Activated effector memory CD4-positive, alpha-beta T cell treated with Interleukin-2 at 50 U/mL for 16 hours (primary cell): ENCODE measurements around the gene SLC36A3.
"Not testable (repeated sequence)": the region's sequence is repeated elsewhere in the genome, so short reads cannot be mapped to it uniquely, and the experiment has no call there.

ENCODE experiments used
- DNase-seq: peaks from one replicate; pipeline ENCODE4 v3.0.0-alpha.2; 2020

The SLC36A3 gene

GRCh38 chr5:151303666-151304065, at the start of gene SLC36A3:
TSS of gene SLC36A3 (minus strand) at chr5:151303766. CDS start at chr5:151303354, 412 bp downstream.
- no peak for DNase-seq

DNA sequence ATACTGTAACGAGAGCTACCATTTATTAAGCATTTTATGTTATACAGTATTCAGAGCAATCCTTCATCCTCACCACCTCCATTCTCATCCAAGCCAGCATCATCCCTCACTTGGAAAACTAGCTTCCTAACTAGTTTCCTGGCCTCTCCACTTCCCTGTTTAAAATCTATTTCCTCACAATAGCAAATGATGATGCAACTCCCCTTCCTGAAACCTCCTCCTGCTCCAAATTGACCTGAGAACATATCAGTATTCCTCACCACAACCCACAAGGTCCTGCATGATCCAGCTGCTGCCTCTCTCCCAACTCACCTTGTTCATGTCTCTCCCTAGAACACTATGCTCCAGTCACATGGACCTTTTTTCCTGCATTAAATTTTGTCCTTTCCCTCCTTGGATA, 48.1 kb upstream of the SLC36A3 start:
- no peak for DNase-seq

DNA sequence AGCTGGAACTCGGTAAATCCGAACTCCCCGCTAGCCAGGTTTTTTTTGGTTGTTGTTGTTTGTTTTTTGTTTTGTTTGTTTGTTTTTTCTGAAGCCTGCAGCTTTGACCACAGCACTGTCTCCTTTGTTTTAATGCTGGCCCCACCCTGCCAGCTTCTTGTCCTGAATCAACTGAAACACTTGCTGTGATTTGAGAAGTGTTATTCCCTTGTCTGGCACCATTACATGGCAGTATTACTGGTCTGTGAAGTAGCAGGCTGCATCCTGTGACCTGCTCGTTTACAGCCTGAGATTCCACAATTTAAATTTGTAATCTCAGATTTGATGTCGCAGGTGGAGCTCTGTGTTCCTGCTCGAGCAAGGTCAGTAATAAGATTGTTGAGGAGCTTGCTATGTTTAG, 45.2 kb upstream of the SLC36A3 start:
- DNase-seq = no peak

- DNase-seq = no peak
Measured at GRCh38 chr5:151347369-151347768, 43.8 kb upstream of the SLC36A3 start, which contains the start of gene SLC36A2. TSS of gene SLC36A2 (minus strand) at chr5:151347559. CDS start at chr5:151347460, 99 bp downstream.

DNA sequence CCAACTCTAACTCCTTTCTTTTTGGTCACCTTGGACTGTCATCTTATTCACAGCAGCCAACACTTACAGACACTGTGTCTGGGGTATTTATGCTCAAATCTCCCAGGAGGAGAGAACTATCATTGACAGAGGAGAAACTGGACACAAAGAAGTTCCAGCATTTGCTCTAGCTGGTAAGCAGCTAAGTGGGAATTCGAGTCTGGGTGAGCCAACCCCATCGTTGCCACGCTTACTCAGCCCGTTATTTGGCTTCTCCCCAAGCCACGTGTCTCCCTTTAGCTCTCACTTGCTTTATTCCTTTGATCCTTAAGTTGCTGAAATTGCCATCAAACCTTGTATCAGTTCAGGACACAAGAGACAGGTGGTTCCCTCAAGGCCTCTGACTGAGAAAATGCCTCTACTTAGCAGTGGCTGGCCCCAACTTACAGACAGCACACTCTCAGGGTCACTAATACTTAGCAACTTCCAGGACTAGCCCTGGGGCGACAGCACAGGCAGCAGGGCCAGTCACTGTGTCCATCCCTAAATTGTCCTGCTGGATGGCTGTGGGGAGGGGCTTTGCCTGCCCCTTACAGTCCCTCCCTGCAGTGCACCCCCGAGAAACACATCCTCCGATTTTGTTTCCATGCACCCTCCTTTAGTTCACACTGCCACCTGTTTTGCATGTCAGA, 42.4 kb upstream of the SLC36A3 start:
- DNase-seq = no peak

DNA sequence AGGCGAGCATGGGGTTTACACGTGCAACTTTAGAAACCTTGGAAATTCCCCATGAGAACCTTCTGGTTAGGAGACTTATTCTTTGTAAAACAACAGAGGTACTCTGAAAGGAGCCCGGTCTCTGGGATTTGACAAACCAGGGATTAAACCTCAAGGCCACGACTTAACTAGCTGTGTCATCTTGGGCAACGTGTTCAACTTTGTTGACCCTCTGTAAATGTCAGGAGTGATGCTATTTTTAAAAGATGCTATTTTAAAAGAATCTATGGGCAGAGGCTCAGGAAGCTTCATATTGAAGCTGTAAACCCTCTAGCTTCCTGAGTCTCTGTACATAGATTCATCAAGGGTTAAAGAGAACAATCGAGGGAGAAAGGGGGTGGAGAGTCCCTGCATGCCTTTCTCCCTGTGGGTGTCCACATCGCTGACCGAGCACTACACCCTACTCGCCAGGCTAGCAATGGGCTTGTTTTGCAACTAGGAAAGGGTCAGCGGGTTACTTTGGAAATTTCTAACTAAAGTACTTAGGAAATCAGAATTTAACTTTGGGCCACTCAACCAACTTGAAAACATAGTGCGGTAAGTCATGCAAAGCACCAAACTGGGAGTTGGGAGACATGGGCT, 41.7 kb upstream of the SLC36A3 start:
- no peak for DNase-seq

DNA sequence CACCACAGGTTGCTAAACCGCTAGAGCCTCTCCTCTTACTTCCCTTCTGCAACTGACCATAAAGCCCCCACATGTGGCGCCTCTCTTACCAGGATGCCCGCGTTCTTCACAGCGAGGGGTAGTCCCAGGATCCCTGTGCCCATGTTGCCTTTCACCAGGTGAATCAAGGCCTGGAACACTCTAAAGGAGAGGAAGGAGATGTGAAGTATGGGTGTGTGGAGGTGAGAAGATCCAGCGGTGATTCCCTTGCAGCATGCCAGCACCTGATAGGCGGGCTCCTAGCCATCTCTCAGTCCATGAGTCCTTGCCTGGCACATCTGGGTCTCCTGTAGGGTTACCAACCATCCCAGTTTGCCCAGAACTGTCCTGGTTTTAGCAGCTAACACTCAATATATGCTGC, 40.5 kb upstream of the SLC36A3 start:
- DNase-seq = no peak

- DNase-seq = no peak
Measured at GRCh38 chr5:151340004-151340403, 36.4 kb upstream of the SLC36A3 start.

- DNase-seq = no peak
Measured at GRCh38 chr5:151338734-151339133, 35.2 kb upstream of the SLC36A3 start.

DNA sequence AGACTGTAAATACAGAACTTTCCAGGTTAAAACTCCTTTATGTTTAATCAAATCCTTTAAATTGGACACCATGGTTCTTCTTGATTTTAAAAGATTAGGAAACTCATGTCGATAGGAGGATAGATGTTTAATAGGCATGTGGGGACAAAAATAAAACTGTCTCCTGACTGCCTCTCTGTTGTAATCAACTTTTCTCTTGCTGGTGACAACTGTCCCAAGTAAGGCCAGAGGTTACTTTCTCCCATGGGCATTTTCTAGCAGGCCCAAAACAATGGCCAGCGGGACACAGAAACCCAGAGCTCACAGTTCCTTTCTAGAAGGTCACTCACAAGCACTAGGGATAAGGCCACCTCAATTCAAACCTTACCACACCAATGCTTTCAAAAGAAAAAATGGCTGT, 29.3 kb upstream of the SLC36A3 start:
- DNase-seq = no peak

DNA sequence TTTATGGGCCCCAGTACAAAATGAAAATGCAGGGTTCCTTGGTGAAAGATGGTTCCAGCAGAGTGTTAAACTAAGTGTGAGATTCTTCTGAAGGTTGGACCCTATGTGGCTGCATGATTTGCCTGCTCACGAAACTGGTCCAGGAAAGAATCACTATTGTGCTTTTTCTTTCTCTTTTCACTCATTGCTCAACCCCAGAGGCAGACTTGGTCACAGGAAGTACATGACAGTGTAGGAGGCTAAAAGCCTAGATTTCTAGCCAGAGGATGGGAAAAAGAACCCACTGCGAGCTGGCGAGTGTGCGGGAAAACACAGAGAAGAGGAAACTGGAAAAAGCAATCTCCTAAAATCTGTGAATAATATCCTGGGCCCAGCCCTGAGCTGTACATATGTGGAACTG, 25.2 kb upstream of the SLC36A3 start:
- no peak for DNase-seq

DNA sequence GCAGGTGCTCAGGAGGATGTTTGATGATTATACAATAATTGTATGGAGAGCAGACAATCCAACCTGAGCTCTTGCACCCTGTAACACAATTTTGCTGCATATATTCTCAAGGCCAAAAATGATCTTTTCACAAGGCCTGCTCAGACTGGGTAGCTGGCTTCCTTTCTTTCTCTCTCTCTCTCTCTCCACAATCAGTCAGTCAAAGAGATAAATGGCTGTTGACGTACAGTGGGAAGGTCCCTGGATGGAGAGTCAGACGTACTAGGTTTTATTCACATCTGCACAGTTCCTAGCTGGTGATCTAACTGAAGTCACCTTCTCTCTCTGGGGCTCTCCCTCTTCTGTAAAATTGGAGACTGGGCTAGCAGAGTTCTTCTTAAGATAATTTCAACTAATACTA, 24.0 kb upstream of the SLC36A3 start:
- DNase-seq = no peak

DNA sequence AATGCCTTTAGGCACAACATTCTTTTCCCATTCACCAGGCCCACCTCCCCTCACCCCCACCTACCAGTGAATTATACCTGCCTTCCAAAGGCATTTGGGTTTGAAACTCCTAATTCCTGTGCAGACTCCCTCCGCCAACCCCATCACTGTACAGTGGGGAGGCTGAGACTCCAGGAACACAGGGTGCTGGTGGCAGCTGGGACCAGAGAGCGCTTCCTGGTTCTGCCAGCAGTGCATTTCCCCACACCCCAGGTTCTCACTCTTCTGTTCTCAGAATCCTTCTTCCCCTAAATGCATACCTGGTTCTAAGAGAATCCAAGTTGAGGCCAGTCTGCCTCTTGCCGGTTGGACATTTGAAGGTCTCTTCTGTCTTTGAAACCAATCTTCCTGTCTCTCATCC, 22.7 kb upstream of the SLC36A3 start:
- no peak for DNase-seq

DNA sequence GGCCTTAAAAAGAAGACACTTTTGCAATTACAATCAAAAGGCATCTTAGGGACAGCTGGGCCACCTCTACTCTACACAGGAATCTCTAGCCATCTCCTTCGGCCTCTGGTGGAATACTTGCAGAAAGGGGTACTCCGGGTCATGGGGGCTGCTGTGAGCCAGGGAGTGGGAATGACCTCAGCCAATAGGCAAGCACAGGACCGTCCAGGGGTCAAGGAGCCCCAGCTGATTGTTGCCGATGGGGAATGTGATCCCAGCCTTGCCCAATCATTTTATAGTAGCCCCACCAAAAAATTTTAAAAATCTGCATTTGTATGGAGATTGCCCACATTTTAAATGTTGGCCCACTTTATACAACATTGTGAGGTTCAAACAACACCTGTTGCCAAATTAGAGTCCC, 16.9 kb upstream of the SLC36A3 start:
- DNase-seq = no peak

GRCh38 chr5:151318850-151319732, 15.5 kb upstream of the SLC36A3 start:
- DNase-seq = no peak

GRCh38 chr5:151317871-151318270, 14.3 kb upstream of the SLC36A3 start:
- no peak for DNase-seq

DNA sequence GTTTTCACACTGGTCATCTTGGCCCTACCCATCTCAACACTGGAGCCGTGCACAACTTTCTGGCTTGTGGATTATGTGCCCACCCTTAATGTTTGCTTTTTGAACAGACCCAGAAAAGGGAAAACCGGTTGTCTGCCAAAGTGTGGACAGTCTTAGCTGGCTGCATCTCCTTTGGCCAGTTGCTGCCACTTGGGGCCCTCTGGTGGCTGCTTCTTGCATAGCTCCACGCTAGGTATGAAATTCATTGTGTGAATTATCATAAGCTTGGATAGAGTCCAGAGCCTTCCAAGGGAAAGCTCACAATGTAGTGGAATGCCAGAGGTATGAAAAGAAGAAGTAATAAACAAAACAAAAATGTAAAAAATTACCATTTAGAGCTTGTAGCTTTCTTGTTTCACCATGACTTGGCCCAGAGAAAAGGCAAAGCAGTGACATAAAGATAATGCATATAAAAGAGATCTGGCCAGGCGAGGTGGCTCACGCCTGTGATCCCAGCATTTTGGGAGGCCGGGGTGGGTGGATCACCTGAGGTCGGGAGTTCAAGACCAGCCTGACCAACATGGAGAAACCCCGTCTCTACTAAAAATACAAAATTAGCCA, 12.5 kb upstream of the SLC36A3 start:
- peak; percentile 29 for DNase-seq

DNA sequence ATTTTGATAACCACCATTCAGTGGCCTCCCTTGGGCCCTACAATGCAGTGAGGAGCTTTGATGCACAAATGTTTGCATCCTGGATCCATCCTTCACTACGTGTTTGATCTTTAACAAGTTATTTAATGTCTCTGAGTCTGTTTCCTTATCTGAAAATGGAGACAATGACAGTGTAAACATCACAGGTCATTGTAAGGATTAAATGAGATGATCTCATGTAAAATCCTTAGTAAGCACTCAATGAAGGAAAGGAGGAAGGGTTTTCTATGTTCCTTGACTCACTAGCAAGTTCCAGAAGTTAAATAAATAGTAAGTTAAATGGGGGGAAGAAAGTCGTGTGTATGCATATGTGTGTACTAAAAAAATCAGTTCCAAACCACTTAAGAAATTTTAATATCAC, 9.8 kb upstream of the SLC36A3 start:
- DNase-seq = no peak

- no peak for DNase-seq
Measured at GRCh38 chr5:151312756-151313324, 9.3 kb upstream of the SLC36A3 start.

GRCh38 chr5:151310932-151311331, 7.4 kb upstream of the SLC36A3 start:
- DNase-seq = no peak

DNA sequence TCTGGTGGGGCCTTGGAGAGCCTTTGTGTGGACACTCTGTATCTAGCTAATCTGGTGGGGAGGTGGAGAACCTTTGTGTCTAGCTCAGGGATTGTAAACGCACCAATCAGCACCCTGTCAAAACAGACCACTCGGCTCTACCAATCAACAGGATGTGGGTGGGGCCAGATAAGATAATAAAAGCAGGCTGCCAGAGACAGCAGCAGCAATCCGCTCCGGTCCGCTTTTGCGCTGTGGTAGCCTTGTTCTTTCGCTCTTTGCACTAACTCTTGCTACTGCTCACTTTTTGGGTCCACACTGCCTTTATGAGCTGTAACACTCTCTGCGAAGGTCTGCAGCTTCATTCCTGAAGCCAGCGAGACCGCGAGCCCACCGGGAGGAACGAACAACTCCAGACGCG, 6.3 kb upstream of the SLC36A3 start:
- DNase-seq = not testable (repeated sequence)

- DNase-seq = not testable (repeated sequence)
Measured at GRCh38 chr5:151309266-151309665, 5.7 kb upstream of the SLC36A3 start.
